HepG2 (cell line): ENCODE measurements around the gene TMPO. TPM values are rescaled to one million over a fixed set of nuclear protein-coding genes. Genes with fewer than 3 reads are reported as not detected.
A peak's percentile ranks its signal among the peaks of the same experiment; 100 is the strongest.

ENCODE experiments used
- ARNT2 ChIP-seq: sonication (generic); formaldehyde crosslinking; IDR thresholded peaks from 2 replicates; pipeline ENCODE4 v1.8.0; 2022; ENCODE audit warnings: mild to moderate bottlenecking, low read depth, missing genetic modification reagents, moderate library complexity
- ATF5 ChIP-seq: sonication (generic); formaldehyde crosslinking; IDR thresholded peaks from 2 replicates; pipeline ENCODE4 v1.4.0; 2020; ENCODE audit warnings: mild to moderate bottlenecking, low read depth, missing genetic modification reagents
- CHD4 ChIP-seq: fragments of 200-600 bp; sonication (generic); IDR thresholded peaks from 2 replicates; pipeline ENCODE4 v1.7.0; 2017; ENCODE audit warnings: mild to moderate bottlenecking, low read length, borderline replicate concordance
- ERF ChIP-seq: IDR thresholded peaks from 2 replicates; pipeline ENCODE4 v1.6.1; 2018; ENCODE audit warnings: missing biosample characterization, missing genetic modification reagents
- MXD3 ChIP-seq: IDR thresholded peaks from 2 replicates; pipeline ENCODE4 v1.6.1; 2016; ENCODE audit warnings: mild to moderate bottlenecking, missing biosample characterization, missing genetic modification reagents
- PHF21A ChIP-seq: sonication (generic); formaldehyde crosslinking; IDR thresholded peaks from 2 replicates; pipeline ENCODE4 v1.5.0; 2020; ENCODE audit warnings: mild to moderate bottlenecking, missing genetic modification reagents
- PHF5A ChIP-seq: IDR thresholded peaks from one replicate; pipeline ENCODE4 v1.6.1; 2018; ENCODE audit warnings: low read depth, missing genetic modification reagents; ENCODE audit not compliant: unreplicated experiment
- PHF8 ChIP-seq: sonication (generic); formaldehyde crosslinking; IDR thresholded peaks from 2 replicates; pipeline ENCODE4 v1.5.0; 2020; ENCODE audit warnings: missing genetic modification reagents
- RORA ChIP-seq: sonication (generic); formaldehyde crosslinking; IDR thresholded peaks from 2 replicates; pipeline ENCODE4 v1.5.0; 2020; ENCODE audit warnings: mild to moderate bottlenecking, missing genetic modification reagents, moderate library complexity
- SIN3A ChIP-seq: IDR thresholded peaks from 2 replicates; pipeline ENCODE4 v1.6.1; 2011; ENCODE audit warnings: low read depth, mild to moderate bottlenecking, control low read depth, low read length, borderline replicate concordance
- TBX2 ChIP-seq: sonication (generic); formaldehyde crosslinking; IDR thresholded peaks from 2 replicates; pipeline ENCODE4 v1.5.0; 2020; ENCODE audit warnings: missing genetic modification reagents, mild to moderate bottlenecking, borderline replicate concordance
- ZFP1 ChIP-seq: IDR thresholded peaks from 2 replicates; pipeline ENCODE4 v1.6.1; 2016
- ZNF121 ChIP-seq: sonication (generic); formaldehyde crosslinking; IDR thresholded peaks from 2 replicates; pipeline ENCODE4 v1.5.0; 2020; ENCODE audit warnings: mild to moderate bottlenecking, missing genetic modification reagents
- ZNF205 ChIP-seq: IDR thresholded peaks from 2 replicates; pipeline ENCODE4 v1.6.1; 2018; ENCODE audit warnings: missing biosample characterization, missing genetic modification reagents
- ZNF24 ChIP-seq: fragments of 450-650 bp; IDR thresholded peaks from 2 replicates; pipeline ENCODE4 v1.6.1; 2017; ENCODE audit warnings: antibody characterized with exemption, mild to moderate bottlenecking
- ZNF296 ChIP-seq: sonication (generic); formaldehyde crosslinking; conservative IDR thresholded peaks from 2 replicates; pipeline ENCODE4 v1.5.0; 2020; ENCODE audit warnings: mild to moderate bottlenecking, missing genetic modification reagents
- ZNF546 ChIP-seq: sonication (generic); formaldehyde crosslinking; conservative IDR thresholded peaks from 2 replicates; pipeline ENCODE4 v1.8.1; 2023; ENCODE audit warnings: mild to moderate bottlenecking, missing genetic modification reagents
- ZNF615 ChIP-seq: sonication (generic); formaldehyde crosslinking; IDR thresholded peaks from 2 replicates; pipeline ENCODE4 v1.5.0; 2020; ENCODE audit warnings: mild to moderate bottlenecking, missing genetic modification reagents, borderline replicate concordance
- ZNF639 ChIP-seq: conservative IDR thresholded peaks from 2 replicates; pipeline ENCODE4 v1.6.1; 2018; ENCODE audit warnings: missing genetic modification reagents
- ZNF878 ChIP-seq: sonication (generic); formaldehyde crosslinking; IDR thresholded peaks from 2 replicates; pipeline ENCODE4 v1.8.1; 2023; ENCODE audit warnings: mild to moderate bottlenecking, missing genetic modification reagents, moderate library complexity
- polyA plus RNA-seq, 8 experiments: library from polyadenylated mRNA; depleted of rRNA in 3 of 8; stranded (reverse) in 7 of 8; unstranded in 1 of 8; fragments of >200 nt; fragmentation: Illumina TruSeq in 4 of 8; extraction: Trizol in 4 of 8; gene quantifications; 2 replicates each; pipeline versions ENCODE4 v1.2.1 to v1.2.3, GENCODE V29; 2011 to 2016; ENCODE audit warnings: low read depth in 4 of 8, missing spikeins in 1 of 8, mixed read lengths in 1 of 8; ENCODE audit not compliant: insufficient read depth in 1 of 8
- total RNA-seq, 5 experiments: library from RNA; depleted of rRNA; stranded (reverse); fragments of >200 nt; fragmentation: Illumina TruSeq; extraction: Trizol; gene quantifications; 2 replicates each; pipeline ENCODE4 v1.2.3, GENCODE V29; 2016; ENCODE audit warnings: low read depth in 1 of 5
- TF ChIP-seq, protein P1 (sequence below): sonication (generic); formaldehyde crosslinking; IDR thresholded peaks from 2 replicates; pipeline ENCODE4 v1.5.1; 2020; ENCODE audit warnings: missing genetic modification reagents, mild to moderate bottlenecking, borderline replicate concordance
- TF ChIP-seq, protein P2 (sequence below), 2 experiments: sonication (generic) in 1 of 2; formaldehyde crosslinking in 1 of 2; IDR thresholded peaks; 2 replicates each; pipeline versions ENCODE4 v1.4.0 to v1.6.1; 2018 to 2020; ENCODE audit warnings: missing genetic modification reagents in 2 of 2, borderline replicate concordance in 1 of 2, low read depth in 1 of 2, mild to moderate bottlenecking in 1 of 2, missing biosample characterization in 1 of 2

TMPO gene
- total and polyA plus RNA-seq, 2 of the 13 experiments (the other 11 are each of a cell fraction or from before 2014, with no cell fraction given), result 24.2 to 167 TPM

DNA sequence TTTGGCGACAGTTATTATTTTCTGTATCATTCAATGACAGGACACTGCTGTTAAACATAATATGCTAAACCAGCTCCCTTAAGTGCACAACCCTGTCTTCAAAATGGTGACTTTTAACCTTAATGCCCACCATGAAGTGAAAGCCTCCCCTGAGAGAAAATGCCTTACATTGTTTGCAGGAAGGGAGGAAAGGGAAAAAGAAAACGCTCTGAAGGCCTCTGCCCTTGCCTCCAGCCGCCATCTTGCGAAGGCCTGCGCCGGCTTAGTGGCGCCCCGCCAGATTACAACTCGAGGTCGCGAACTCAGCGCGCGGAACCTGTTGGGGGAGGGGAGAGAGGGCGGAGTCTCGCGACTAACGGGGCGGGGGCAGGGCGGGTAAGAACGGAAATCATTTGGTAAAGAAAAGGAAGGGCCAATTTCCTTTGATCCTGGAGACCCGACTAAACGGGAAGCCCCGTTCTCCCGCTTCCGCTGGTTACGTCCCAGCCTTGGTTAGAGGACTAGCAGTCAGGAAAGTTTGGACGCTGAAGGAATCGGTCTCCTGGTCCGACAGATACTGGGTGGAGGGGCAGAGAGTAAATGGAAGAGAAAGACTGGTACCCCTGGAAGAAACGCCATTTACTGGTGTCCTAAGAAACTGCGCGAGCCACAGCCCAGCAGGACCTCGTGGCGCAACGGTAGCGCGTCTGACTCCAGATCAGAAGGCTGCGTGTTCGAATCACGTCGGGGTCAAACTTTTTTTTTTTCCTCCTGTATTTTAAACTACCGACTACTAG is 11.6 kb upstream of the TMPO start (continued):
- TF ChIP-seq ATF5 (CRISPR knock-in tag), result peak; percentile 40
- TF ChIP-seq PHF8, result peak; percentile 76; the same call in 1 of the 2 replicates
- peak; percentile 86; the same call in 1 of the 2 replicates for TF ChIP-seq PHF21A (CRISPR knock-in tag)
- 0 out of 2 replicates have a peak, but pooled peaks have one; percentile 80 for TF ChIP-seq RORA (CRISPR knock-in tag)
- TF ChIP-seq MXD3 (CRISPR knock-in tag), result peak; percentile 55; the same call in 1 of the 2 replicates
- peak; percentile 78; the same call in 1 of the 2 replicates for TF ChIP-seq TBX2 (CRISPR knock-in tag)
- TF ChIP-seq CHD4, result peak; percentile 45; the same call in 1 of the 2 replicates
- peak; percentile 31 for TF ChIP-seq ERF (CRISPR knock-in tag)
- peak; percentile 75; the same call in 1 of the 2 replicates for TF ChIP-seq SIN3A
- TF ChIP-seq ZNF121 (CRISPR knock-in tag), result peak; percentile 7; the same call in 1 of the 2 replicates
- TF ChIP-seq ARNT2 (CRISPR knock-in tag), result peak; percentile 81
- TF ChIP-seq ZNF205, result 0 out of 2 replicates have a peak, but pooled peaks have one; percentile 7
- TF ChIP-seq ZNF24, result peak; percentile 95
- 0 out of 2 replicates have a peak, but pooled peaks have one; percentile 70 for TF ChIP-seq ZNF615 (CRISPR knock-in tag)
- TF ChIP-seq, protein P1, sequence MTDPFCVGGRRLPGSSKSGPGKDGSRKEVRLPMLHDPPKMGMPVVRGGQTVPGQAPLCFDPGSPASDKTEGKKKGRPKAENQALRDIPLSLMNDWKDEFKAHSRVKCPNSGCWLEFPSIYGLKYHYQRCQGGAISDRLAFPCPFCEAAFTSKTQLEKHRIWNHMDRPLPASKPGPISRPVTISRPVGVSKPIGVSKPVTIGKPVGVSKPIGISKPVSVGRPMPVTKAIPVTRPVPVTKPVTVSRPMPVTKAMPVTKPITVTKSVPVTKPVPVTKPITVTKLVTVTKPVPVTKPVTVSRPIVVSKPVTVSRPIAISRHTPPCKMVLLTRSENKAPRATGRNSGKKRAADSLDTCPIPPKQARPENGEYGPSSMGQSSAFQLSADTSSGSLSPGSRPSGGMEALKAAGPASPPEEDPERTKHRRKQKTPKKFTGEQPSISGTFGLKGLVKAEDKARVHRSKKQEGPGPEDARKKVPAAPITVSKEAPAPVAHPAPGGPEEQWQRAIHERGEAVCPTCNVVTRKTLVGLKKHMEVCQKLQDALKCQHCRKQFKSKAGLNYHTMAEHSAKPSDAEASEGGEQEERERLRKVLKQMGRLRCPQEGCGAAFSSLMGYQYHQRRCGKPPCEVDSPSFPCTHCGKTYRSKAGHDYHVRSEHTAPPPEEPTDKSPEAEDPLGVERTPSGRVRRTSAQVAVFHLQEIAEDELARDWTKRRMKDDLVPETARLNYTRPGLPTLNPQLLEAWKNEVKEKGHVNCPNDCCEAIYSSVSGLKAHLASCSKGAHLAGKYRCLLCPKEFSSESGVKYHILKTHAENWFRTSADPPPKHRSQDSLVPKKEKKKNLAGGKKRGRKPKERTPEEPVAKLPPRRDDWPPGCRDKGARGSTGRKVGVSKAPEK (CRISPR knock-in tag), result no peak
- TF ChIP-seq ZFP1, result 0 out of 2 replicates have a peak, but pooled peaks have one; percentile 37
- peak; percentile 71 for TF ChIP-seq ZNF639 (CRISPR knock-in tag)
- TF ChIP-seq, protein P2, sequence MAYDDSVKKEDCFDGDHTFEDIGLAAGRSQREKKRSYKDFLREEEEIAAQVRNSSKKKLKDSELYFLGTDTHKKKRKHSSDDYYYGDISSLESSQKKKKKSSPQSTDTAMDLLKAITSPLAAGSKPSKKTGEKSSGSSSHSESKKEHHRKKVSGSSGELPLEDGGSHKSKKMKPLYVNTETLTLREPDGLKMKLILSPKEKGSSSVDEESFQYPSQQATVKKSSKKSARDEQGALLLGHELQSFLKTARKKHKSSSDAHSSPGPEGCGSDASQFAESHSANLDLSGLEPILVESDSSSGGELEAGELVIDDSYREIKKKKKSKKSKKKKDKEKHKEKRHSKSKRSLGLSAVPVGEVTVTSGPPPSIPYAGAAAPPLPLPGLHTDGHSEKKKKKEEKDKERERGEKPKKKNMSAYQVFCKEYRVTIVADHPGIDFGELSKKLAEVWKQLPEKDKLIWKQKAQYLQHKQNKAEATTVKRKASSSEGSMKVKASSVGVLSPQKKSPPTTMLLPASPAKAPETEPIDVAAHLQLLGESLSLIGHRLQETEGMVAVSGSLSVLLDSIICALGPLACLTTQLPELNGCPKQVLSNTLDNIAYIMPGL (CRISPR knock-in tag; IDR thresholded peaks at IDR 0.05; ENCODE audit: borderline replicate concordance in 1 of 2, low read depth in 1 of 2), result peak; percentile 96 to 100
- TF ChIP-seq ZNF296, result no peak
- peak; percentile 65 for TF ChIP-seq PHF5A (CRISPR knock-in tag)
- TF ChIP-seq ZNF878 (CRISPR knock-in tag), result peak; percentile 81; the same call in 1 of the 2 replicates
- peak; percentile 30; the same call in 1 of the 2 replicates for TF ChIP-seq ZNF546 (CRISPR knock-in tag)
